A549 (cell line): ENCODE data around the gene ZNF804B. TPM values are rescaled to one million over a fixed set of nuclear protein-coding genes. Genes with fewer than 3 reads are reported as not detected.
A peak's percentile ranks its signal among the peaks of the same experiment; 100 is the strongest.

Experiments
- ATAC-seq, 2 experiments: fragments of 200-7000 bp in 1 of 2; fragments of >200 bp in 1 of 2; cut with Nextera tagmentation in 1 of 2; cut with Tn5 transposase in 1 of 2; 3 replicates each; pipeline versions ENCODE4 v1.8.0 to v1.9.1; 2018 to 2020; ENCODE audit warnings: mild to moderate bottlenecking in 1 of 2, moderate library complexity in 1 of 2
- CTCF ChIA-PET: fragments of 300-600 bp; sonication (Branson Sonifier 250); formaldehyde crosslinking; extraction: SDS; loops from one replicate; lab custom pipeline; 2021; ENCODE audit warnings: antibody characterized with exemption, inconsistent platforms; lab: Yijun Ruan, JAX
- POLR2A ChIA-PET: fragments of 350-600 bp; formaldehyde crosslinking; extraction: SDS; loops from one replicate; lab custom pipeline; 2021; ENCODE audit warnings: antibody characterized with exemption, inconsistent platforms; lab: Yijun Ruan, JAX
- DNase-seq, 2 experiments: peaks; one replicate each; pipeline versions ENCODE4 v3.0.0 to v3.0.0-alpha.2; 2011 to 2016; ENCODE audit warnings: low read depth in 1 of 2, low spot score in 1 of 2
- FAIRE-seq: peaks from 2 replicates; lab custom pipeline; 2011; peaks lifted over from hg19 to GRCh38; lab: Jason Lieb, UNC
- H3K27ac ChIP-seq, 2 experiments: fragments of >200 bp; sonication (Bioruptor Twin); formaldehyde crosslinking; 3 replicates each; pipeline ENCODE4 v1.5.1; 2016 to 2017
- H3K4me1 ChIP-seq: fragments of >200 bp; sonication (Bioruptor Twin); formaldehyde crosslinking; 3 replicates; pipeline ENCODE4 v1.6.1; 2016
- H3K4me2 ChIP-seq: fragments of >200 bp; sonication (Bioruptor Twin); formaldehyde crosslinking; 3 replicates; pipeline ENCODE4 v1.6.1; 2016
- H3K4me3 ChIP-seq: fragments of >200 bp; sonication (Bioruptor Twin); formaldehyde crosslinking; 3 replicates; pipeline ENCODE4 v1.5.1; 2016
- H3K9me3 ChIP-seq: fragments of >200 bp; sonication (Bioruptor Twin); formaldehyde crosslinking; 3 replicates; pipeline ENCODE4 v1.6.1; 2016
- BHLHE40 ChIP-seq: IDR thresholded peaks from 2 replicates; pipeline ENCODE4 v1.6.1; 2012; ENCODE audit warnings: low read depth, low read length, inconsistent platforms
- CBX8 ChIP-seq: fragments of 200-600 bp; sonication (generic); IDR thresholded peaks from 2 replicates; pipeline ENCODE4 v1.6.1; 2016
- CEBPB ChIP-seq, 2 experiments: fragments of >200 bp in 1 of 2; sonication (Bioruptor Twin) in 1 of 2; formaldehyde crosslinking in 1 of 2; IDR thresholded peaks; 2 replicates each; pipeline ENCODE4 v1.6.1; 2012 to 2016
- CHD4 ChIP-seq: fragments of 200-600 bp; sonication (generic); IDR thresholded peaks from 2 replicates; pipeline ENCODE4 v1.6.1; 2016; ENCODE audit warnings: antibody characterized with exemption, mild to moderate bottlenecking, borderline replicate concordance
- EP300 ChIP-seq, 2 experiments: fragments of >200 bp; sonication (Bioruptor Twin); formaldehyde crosslinking; IDR thresholded peaks; 2 replicates in 1 of 2; 3 replicates in 1 of 2; pipeline ENCODE4 v1.6.1; 2016 to 2017
- ESRRA ChIP-seq: fragments of 150-350 bp; IDR thresholded peaks from 2 replicates; pipeline ENCODE4 v1.6.1; 2014; ENCODE audit warnings: mild to moderate bottlenecking, low read length, borderline replicate concordance
- FOSB ChIP-seq: fragments of 250-450 bp; sonication (Bioruptor Pico); IDR thresholded peaks from 2 replicates; pipeline ENCODE4 v1.5.0; 2020; ENCODE audit warnings: mild to moderate bottlenecking, moderate library complexity
- FOSL2 ChIP-seq, 2 experiments: fragments of 450-650 bp in 1 of 2; fragments of >200 bp in 1 of 2; sonication (Bioruptor Twin) in 1 of 2; formaldehyde crosslinking; IDR thresholded peaks; 2 replicates each; pipeline versions ENCODE4 v1.5.0 to v1.6.1; 2016 to 2020; ENCODE audit warnings: mild to moderate bottlenecking in 1 of 2, moderate library complexity in 1 of 2
- FOXS1 ChIP-seq: fragments of 250-450 bp; sonication (Bioruptor Pico); IDR thresholded peaks from 2 replicates; pipeline ENCODE4 v1.5.0; 2020; ENCODE audit warnings: mild to moderate bottlenecking, moderate library complexity
- GATA3 ChIP-seq: IDR thresholded peaks from 2 replicates; pipeline ENCODE4 v1.6.1; 2012; ENCODE audit warnings: borderline replicate concordance
- HOXA7 ChIP-seq: fragments of 250-450 bp; sonication (Bioruptor Pico); IDR thresholded peaks from 2 replicates; pipeline ENCODE4 v1.5.0; 2020; ENCODE audit warnings: mild to moderate bottlenecking, moderate library complexity
- HOXB13 ChIP-seq: fragments of 250-450 bp; sonication (Bioruptor Pico); IDR thresholded peaks from 2 replicates; pipeline ENCODE4 v1.5.0; 2020; ENCODE audit warnings: low read depth, mild to moderate bottlenecking, moderate library complexity
- JUN ChIP-seq, 2 experiments: fragments of >200 bp; sonication (Bioruptor Twin); formaldehyde crosslinking; IDR thresholded peaks; 2 replicates in 1 of 2; 3 replicates in 1 of 2; pipeline ENCODE4 v1.6.1; 2016 to 2017
- KDM1A ChIP-seq: fragments of 200-600 bp; sonication (generic); IDR thresholded peaks from 2 replicates; pipeline ENCODE4 v1.6.1; 2016; ENCODE audit warnings: low read depth, mild to moderate bottlenecking
- KDM5A ChIP-seq: fragments of 200-600 bp; sonication (generic); IDR thresholded peaks from 2 replicates; pipeline ENCODE4 v1.6.1; 2016; ENCODE audit warnings: antibody characterized with exemption, mild to moderate bottlenecking
- MAFK ChIP-seq: fragments of 450-650 bp; IDR thresholded peaks from 2 replicates; pipeline ENCODE4 v1.6.1; 2014; ENCODE audit not compliant: partially characterized antibody
- NFE2L2 ChIP-seq: fragments of 150-350 bp; conservative IDR thresholded peaks from 2 replicates; pipeline ENCODE4 v1.6.1; 2014; ENCODE audit warnings: low read length
- POLR2AphosphoS2 ChIP-seq: conservative IDR thresholded peaks from 2 replicates; pipeline ENCODE4 v1.6.1; 2012; ENCODE audit warnings: low read length, improper control_type of control experiment, inconsistent platforms
- RAD21 ChIP-seq, 2 experiments: fragments of >200 bp in 1 of 2; sonication (Bioruptor Twin) in 1 of 2; formaldehyde crosslinking in 1 of 2; IDR thresholded peaks in 1 of 2; conservative IDR thresholded peaks in 1 of 2; 2 replicates in 1 of 2; 3 replicates in 1 of 2; pipeline ENCODE4 v1.6.1; 2012 to 2018; ENCODE audit warnings: inconsistent platforms in 1 of 2
- RARB ChIP-seq: fragments of 250-450 bp; sonication (Bioruptor Pico); IDR thresholded peaks from 2 replicates; pipeline ENCODE4 v1.8.0; 2021; ENCODE audit warnings: mild to moderate bottlenecking, moderate library complexity
- RCOR1 ChIP-seq: fragments of 150-350 bp; IDR thresholded peaks from 2 replicates; pipeline ENCODE4 v1.6.1; 2014; ENCODE audit warnings: antibody characterized with exemption, low read length, low read depth
- SMC3 ChIP-seq: fragments of >200 bp; sonication (Bioruptor Twin); formaldehyde crosslinking; IDR thresholded peaks from 3 replicates; pipeline ENCODE4 v1.6.1; 2018; ENCODE audit warnings: inconsistent platforms
- ZC3H11A ChIP-seq: fragments of 450-650 bp; IDR thresholded peaks from 2 replicates; pipeline ENCODE4 v1.6.1; 2014; ENCODE audit warnings: antibody characterized with exemption, mild to moderate bottlenecking
- WGBS: methylation state at CpG from one replicate; pipeline ENCODE4 v1.1.6; 2017; ENCODE audit errors: missing lambda C conversion rate; 5-methylcytosine and 5-hydroxymethylcytosine counted together
- polyA plus RNA-seq, 4 experiments: library from polyadenylated mRNA; depleted of rRNA in 3 of 4; stranded (reverse); fragments of >200 nt; fragmentation: RNase III in 1 of 4; extraction: RNeasy Plus Mini Kit Qiagen cat#74134 plus additional on column Dnase treatment in 1 of 4; gene quantifications; 2 replicates in 3 of 4; 3 replicates in 1 of 4; pipeline ENCODE4 v1.2.3, GENCODE V29; 2011 to 2017
- TF ChIP-seq, protein P1 (sequence below): fragments of >200 bp; sonication (Bioruptor Twin); formaldehyde crosslinking; IDR thresholded peaks from 3 replicates; pipeline ENCODE4 v1.5.1; 2016
- TF ChIP-seq, protein P2 (sequence below): IDR thresholded peaks from 2 replicates; pipeline ENCODE4 v1.6.1; 2012; ENCODE audit warnings: low read depth, borderline replicate concordance
- TF ChIP-seq, protein P3 (sequence below): fragments of >200 bp; sonication (Bioruptor Twin); formaldehyde crosslinking; IDR thresholded peaks from 3 replicates; pipeline ENCODE4 v1.6.1; 2016
- TF ChIP-seq, protein P4 (sequence below): IDR thresholded peaks from 2 replicates; pipeline ENCODE4 v1.6.1; 2012
- TF ChIP-seq, protein P5 (sequence below): IDR thresholded peaks from 2 replicates; pipeline ENCODE4 v1.6.1; 2012

The ZNF804B gene
- polyA plus RNA-seq, 2 of the 4 experiments (the other 2 are of a cell fraction) = not detected

DNA sequence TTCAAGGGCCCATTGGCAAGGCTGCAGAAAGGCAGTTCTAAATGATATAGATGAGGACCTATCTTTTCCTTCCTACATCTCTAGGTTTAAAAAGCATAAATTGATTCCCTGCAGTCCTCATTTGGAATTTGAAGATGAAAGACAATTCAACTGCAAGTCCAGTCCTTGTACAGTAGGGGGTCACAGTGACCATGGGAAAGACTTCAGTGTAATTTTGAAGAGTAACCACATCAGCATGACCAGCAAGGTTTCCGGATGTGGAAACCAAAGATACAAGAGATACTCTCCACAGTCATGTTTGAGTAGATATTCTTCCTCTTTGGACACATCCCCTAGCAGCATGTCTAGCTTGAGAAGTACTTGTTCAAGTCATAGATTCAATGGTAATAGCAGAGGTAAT lies 575.3 kb downstream of the ZNF804B start:
- WGBS = 0% methylated on average over 1 of the region's 1 CpG
- no peak overlapping the region for H3K4me2 ChIP-seq
- DNase-seq (peak in 1 of 2 experiments; percentile 9), ATAC-seq (no peak), FAIRE-seq (no peak)
- H3K4me1 ChIP-seq = no peaks in the 10 kb centered on the region
- TF ChIP-seq MAFK (no peak), KDM5A (no peak), POLR2AphosphoS2 (no peak), NFE2L2 (no peak), RAD21 (conservative IDR thresholded peaks at IDR 0.05 in 1 of 2, IDR thresholded peaks at IDR 0.05 in 1 of 2) (no peak), CBX8 (no peak), CEBPB (IDR thresholded peaks at IDR 0.05) (no peak), EP300 (IDR thresholded peaks at IDR 0.05) (no peak), ZC3H11A (no peak), ESRRA (no peak)
- TF ChIP-seq, protein P1, sequence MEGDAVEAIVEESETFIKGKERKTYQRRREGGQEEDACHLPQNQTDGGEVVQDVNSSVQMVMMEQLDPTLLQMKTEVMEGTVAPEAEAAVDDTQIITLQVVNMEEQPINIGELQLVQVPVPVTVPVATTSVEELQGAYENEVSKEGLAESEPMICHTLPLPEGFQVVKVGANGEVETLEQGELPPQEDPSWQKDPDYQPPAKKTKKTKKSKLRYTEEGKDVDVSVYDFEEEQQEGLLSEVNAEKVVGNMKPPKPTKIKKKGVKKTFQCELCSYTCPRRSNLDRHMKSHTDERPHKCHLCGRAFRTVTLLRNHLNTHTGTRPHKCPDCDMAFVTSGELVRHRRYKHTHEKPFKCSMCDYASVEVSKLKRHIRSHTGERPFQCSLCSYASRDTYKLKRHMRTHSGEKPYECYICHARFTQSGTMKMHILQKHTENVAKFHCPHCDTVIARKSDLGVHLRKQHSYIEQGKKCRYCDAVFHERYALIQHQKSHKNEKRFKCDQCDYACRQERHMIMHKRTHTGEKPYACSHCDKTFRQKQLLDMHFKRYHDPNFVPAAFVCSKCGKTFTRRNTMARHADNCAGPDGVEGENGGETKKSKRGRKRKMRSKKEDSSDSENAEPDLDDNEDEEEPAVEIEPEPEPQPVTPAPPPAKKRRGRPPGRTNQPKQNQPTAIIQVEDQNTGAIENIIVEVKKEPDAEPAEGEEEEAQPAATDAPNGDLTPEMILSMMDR = no peak
- TF ChIP-seq, protein P2, sequence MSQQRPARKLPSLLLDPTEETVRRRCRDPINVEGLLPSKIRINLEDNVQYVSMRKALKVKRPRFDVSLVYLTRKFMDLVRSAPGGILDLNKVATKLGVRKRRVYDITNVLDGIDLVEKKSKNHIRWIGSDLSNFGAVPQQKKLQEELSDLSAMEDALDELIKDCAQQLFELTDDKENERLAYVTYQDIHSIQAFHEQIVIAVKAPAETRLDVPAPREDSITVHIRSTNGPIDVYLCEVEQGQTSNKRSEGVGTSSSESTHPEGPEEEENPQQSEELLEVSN = no peak
- CTCF ChIA-PET = no interaction called here
- H3K4me3 ChIP-seq = no peak overlapping the region
- no peak overlapping the region for H3K27ac ChIP-seq
- POLR2A ChIA-PET = no interaction called here
- H3K9me3 ChIP-seq = no peaks in the 10 kb centered on the region

DNA sequence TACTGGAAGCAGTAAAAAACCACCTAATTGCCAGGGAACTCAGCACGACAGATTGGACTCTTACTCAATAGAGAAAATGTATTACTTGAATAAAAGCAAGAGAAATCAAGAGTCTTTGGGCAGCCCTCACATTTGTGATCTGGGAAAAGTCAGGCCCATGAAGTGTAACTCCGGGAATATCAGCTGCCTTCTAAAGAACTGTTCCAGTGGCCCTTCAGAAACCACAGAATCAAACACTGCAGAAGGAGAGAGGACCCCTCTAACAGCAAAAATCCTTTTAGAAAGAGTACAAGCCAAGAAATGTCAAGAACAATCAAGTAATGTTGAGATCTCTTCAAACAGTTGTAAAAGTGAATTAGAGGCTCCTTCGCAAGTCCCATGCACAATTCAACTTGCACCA lies 576.0 kb downstream of the ZNF804B start:
- H3K4me3 ChIP-seq = no peak overlapping the region
- no peaks in the 10 kb centered on the region for H3K4me1 ChIP-seq
- CTCF ChIA-PET = no interaction called here
- no peak overlapping the region for H3K4me2 ChIP-seq
- H3K27ac ChIP-seq = no peak overlapping the region
- no peak for ATAC-seq
- DNase-seq = no peak
- TF ChIP-seq FOSB (CRISPR knock-in tag) (no peak), ESRRA (no peak), KDM1A (no peak), JUN (IDR thresholded peaks at IDR 0.05) (no peak), EP300 (IDR thresholded peaks at IDR 0.05) (no peak), HOXA7 (CRISPR knock-in tag) (no peak)
- TF ChIP-seq, protein P3, sequence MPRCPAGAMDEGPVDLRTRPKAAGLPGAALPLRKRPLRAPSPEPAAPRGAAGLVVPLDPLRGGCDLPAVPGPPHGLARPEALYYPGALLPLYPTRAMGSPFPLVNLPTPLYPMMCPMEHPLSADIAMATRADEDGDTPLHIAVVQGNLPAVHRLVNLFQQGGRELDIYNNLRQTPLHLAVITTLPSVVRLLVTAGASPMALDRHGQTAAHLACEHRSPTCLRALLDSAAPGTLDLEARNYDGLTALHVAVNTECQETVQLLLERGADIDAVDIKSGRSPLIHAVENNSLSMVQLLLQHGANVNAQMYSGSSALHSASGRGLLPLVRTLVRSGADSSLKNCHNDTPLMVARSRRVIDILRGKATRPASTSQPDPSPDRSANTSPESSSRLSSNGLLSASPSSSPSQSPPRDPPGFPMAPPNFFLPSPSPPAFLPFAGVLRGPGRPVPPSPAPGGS = no peak
- TF ChIP-seq, protein P1 = no peak
- FAIRE-seq = no peak
- no peaks in the 10 kb centered on the region for H3K9me3 ChIP-seq
- WGBS = 4% methylated on average over 3 of the region's 3 CpGs
- POLR2A ChIA-PET = no interaction called here

DNA sequence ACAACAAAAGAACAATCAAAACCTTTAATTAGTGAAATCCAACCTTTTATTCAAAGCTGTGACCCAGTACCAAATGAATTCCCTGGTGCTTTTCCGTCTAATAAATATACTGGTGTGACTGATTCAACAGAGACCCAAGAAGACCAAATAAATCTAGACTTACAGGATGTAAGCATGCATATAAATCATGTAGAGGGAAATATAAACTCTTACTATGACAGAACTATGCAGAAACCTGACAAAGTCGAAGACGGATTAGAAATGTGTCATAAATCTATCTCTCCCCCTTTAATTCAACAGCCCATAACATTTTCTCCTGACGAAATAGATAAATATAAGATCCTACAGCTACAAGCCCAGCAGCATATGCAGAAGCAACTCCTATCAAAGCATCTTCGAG lies 576.6 kb downstream of the ZNF804B start:
- 20% methylated on average over 5 of the region's 5 CpGs for WGBS
- no peaks in the 10 kb centered on the region for H3K9me3 ChIP-seq
- no peak for FAIRE-seq
- DNase-seq = no peak
- no peak for ATAC-seq
- no peak overlapping the region for H3K4me2 ChIP-seq
- H3K4me3 ChIP-seq = no peak overlapping the region
- TF ChIP-seq CEBPB (IDR thresholded peaks at IDR 0.05) = no peak
- no peak for TF ChIP-seq MAFK
- no peak for TF ChIP-seq SMC3
- TF ChIP-seq, protein P4, sequence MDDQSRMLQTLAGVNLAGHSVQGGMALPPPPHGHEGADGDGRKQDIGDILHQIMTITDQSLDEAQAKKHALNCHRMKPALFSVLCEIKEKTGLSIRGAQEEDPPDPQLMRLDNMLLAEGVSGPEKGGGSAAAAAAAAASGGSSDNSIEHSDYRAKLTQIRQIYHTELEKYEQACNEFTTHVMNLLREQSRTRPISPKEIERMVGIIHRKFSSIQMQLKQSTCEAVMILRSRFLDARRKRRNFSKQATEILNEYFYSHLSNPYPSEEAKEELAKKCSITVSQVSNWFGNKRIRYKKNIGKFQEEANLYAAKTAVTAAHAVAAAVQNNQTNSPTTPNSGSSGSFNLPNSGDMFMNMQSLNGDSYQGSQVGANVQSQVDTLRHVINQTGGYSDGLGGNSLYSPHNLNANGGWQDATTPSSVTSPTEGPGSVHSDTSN = no peak
- no peak for TF ChIP-seq HOXB13 (CRISPR knock-in tag)
- TF ChIP-seq FOSB (CRISPR knock-in tag) = no peak
- TF ChIP-seq, protein P5, sequence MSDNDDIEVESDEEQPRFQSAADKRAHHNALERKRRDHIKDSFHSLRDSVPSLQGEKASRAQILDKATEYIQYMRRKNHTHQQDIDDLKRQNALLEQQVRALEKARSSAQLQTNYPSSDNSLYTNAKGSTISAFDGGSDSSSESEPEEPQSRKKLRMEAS = no peak
- TF ChIP-seq CBX8 = no peak
- no peak for TF ChIP-seq FOSL2 (IDR thresholded peaks at IDR 0.05)
- no peak for TF ChIP-seq FOSL2 (CRISPR knock-in tag; IDR thresholded peaks at IDR 0.05)
- no peak for TF ChIP-seq BHLHE40
- no peak for TF ChIP-seq GATA3
- no peak for TF ChIP-seq RCOR1
- TF ChIP-seq FOXS1 (CRISPR knock-in tag) = no peak
- TF ChIP-seq, protein P2 = no peak
- no peak for TF ChIP-seq RARB (CRISPR knock-in tag)
- TF ChIP-seq CHD4 = no peak
- TF ChIP-seq ZC3H11A = no peak
- H3K4me1 ChIP-seq = no peaks in the 10 kb centered on the region
- ChIA-PET POLR2A (no interaction called here), CTCF (no interaction called here)
- H3K27ac ChIP-seq = no peak overlapping the region
